GM12865 (cell line): Measurements from ENCODE around the gene SENP1.

Experiments used
- DNase-seq: peaks from one replicate; pipeline ENCODE4 v3.0.0; 2010; ENCODE audit warnings: low read depth
- H3K4me3 ChIP-seq: 2 replicates; pipeline ENCODE4 v1.5.1; 2011; ENCODE audit warnings: mild to moderate bottlenecking, low read depth, low read length, control low read depth
- CTCF ChIP-seq: IDR thresholded peaks from 2 replicates; pipeline ENCODE4 v1.5.1; 2011; ENCODE audit warnings: low read length, control low read depth, low read depth, inconsistent platforms; ENCODE audit not compliant: insufficient read depth; ENCODE audit errors: missing control alignments

SENP1 gene

DNA sequence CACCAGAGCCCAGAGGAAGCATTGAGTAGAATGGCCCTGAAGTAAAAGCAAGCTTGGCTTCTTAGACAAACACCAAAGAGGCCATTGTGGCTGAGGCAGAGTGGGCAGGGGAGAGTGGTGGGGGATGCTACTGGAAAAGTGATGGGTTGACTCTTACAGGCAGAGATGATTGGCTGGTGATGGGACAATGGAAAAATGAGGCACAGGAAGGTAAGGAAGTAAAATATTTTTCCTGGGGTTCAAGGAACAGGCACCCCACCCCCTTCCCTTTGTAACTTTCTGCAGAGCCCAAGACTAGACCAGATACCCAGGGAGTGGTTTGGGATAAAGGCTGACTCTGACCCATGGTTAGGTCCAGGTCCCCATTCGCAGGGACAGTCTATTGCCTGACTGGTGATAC, 66.7 kb downstream of the SENP1 start:
- no peak for TF ChIP-seq CTCF
- no peak for DNase-seq
- no peak overlapping the region for H3K4me3 ChIP-seq

DNA sequence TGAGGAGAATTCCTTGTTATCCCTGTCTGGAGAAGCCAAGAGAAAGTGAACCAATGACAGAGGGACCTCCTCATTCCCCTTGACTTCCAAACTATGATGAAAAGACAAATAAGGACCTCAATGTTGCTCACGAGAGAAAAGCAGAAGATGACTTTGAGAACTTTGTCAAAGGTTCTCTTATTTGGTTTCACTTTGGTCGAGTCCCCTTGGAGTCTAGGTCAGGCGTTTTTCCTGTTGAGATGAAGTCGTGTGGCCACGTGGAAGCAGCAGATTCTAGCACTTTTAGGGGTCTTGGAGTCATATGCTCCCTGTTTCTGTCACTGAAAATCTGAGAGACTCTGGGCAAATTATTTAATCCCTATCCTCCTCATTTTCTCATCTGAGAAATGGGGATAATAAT, 67.8 kb downstream of the SENP1 start:
- no peak overlapping the region for H3K4me3 ChIP-seq
- DNase-seq: no peak
- TF ChIP-seq CTCF: no peak

DNA sequence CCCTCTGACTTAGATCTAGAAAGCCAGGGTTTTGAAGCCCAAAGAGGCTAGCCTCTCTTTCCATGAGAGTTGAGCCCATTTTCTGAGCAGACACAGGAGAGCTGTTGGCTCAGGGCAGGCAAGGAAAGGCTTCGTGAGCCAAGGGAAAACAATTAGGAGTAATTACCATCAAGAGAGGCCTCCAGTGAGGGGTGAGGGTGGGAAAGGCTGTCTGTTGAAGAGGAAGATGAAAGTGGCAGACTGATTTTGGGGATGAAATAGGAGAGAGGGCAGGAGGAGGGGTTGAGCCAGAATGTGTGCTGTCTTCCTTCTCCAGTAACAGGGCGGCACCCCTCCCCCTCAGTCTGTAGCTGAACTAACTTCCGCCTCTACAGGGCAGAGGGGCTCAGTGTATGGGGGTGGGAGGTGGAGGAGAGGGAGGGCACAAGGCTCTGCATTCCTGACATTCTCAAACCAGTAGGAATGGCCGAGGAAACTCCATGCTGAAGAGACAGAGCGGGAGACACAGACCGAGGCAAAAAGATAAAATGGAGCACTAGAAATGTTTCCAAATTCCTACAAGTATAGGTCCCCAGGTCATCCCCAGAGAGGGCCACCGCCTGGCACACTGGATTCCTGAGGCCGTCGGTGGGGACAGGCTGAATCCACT, 68.5 kb downstream of the SENP1 start:
- no peak for TF ChIP-seq CTCF
- no peak for DNase-seq
- H3K4me3 ChIP-seq: no peak overlapping the region

GRCh38 chr12:48036818-48037217, 69.1 kb downstream of the SENP1 start:
- H3K4me3 ChIP-seq: no peak overlapping the region
- TF ChIP-seq CTCF: no peak
- no peak for DNase-seq

DNA sequence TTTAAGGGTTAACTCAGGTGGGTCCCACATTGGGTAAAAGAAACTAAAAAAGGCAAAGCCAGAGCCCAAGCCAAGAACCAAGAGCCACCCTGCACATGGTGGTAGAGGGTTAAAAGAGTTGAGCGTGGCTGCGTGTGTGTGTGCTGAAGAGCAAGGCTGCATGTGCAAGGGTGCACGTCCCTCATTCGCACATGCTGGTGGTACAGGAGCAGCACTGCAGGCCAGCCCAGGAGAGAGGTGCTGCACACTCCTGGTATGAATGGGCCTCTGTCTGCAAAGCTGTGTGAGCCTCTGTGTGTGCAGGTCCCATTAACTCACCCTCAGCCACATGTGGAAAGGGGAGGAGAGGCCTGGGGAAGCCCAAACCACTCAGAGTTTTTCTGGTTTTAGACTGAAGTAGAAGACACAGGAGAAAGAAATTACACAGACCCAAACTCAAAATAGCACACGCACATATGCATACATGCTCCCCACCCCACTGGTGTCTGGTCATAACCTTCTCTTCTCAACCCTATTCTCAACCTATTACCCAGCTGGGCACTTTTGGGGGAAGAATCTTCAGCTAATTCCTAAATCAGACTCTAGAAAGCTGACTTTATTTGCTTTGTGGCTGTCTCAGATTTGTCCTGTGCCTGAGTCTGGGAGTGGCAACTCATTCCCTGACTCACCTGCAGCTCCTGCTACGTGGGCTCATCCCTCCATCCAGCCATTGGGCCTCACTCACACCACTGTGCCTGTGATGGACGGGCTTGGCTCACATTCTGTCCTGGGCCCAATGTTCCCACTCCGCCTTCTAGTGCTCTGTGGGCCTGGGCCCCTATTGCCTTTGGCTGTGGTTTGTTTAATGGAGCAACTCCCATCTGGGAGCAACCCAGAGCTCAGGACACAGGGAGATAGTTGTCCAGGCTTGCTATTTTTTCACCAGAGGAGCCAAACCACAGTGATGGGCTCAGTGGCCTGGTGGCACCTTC, 70.8 kb downstream of the SENP1 start:
- peak; percentile 15 for DNase-seq
- no peak overlapping the region for H3K4me3 ChIP-seq
- no peak for TF ChIP-seq CTCF

- DNase-seq: no peak
- TF ChIP-seq CTCF: no peak
- no peak overlapping the region for H3K4me3 ChIP-seq
Measured at GRCh38 chr12:48033451-48033850, 72.4 kb downstream of the SENP1 start.
